ENCODE measurements around the gene FAM241A. TPM values are rescaled to one million over a fixed set of nuclear protein-coding genes. Genes with fewer than 3 reads are reported as not detected.
"Not testable (repeated sequence)": the region's sequence is repeated elsewhere in the genome, so short reads cannot be mapped to it uniquely, and the experiment has no call there.

FAM241A gene
- total RNA-seq, 1 experiment from 2014 or later: 7.4 TPM

DNA sequence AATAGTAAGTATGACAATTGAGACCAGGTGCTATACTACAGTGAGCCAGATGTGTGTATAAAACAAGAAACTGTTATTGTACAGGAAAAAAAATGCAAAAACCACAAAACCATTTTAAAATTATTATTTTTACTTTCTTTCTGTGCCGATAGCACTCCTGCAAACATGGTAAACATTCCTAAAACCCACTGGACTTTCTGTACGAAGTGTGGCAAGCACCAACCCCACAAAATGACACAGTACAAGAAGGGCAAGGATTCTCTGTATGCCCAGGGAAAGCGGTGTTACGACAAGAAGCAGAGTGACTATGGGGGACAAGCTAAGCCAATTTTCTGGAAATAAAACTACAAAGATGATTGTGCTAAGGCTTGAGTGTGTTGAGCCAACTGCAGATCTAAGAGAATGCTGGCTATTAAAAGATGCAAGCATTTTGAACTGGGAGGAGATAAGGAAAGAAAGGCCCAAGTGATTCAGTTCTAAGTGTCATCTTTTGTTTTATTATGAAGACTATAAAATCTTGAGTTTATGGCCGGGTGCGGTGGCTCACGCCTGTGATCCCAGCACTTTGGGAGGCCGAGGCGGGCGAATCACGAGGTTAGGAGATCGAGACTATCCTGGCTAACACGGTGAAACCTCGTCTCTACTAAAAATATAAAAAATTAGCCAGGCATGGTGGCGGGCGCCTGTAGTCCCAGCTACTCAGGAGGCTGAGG, 26.0 kb downstream of the FAM241A start:
- not testable (repeated sequence) for DNase-seq (ENCODE audit: extremely low read depth, low read depth)

- DNase-seq (ENCODE audit: extremely low read depth, low read depth): no peak
These were observed 26.9 kb downstream of the FAM241A start for GRCh38 chr4:112172180-112172579.

DNA sequence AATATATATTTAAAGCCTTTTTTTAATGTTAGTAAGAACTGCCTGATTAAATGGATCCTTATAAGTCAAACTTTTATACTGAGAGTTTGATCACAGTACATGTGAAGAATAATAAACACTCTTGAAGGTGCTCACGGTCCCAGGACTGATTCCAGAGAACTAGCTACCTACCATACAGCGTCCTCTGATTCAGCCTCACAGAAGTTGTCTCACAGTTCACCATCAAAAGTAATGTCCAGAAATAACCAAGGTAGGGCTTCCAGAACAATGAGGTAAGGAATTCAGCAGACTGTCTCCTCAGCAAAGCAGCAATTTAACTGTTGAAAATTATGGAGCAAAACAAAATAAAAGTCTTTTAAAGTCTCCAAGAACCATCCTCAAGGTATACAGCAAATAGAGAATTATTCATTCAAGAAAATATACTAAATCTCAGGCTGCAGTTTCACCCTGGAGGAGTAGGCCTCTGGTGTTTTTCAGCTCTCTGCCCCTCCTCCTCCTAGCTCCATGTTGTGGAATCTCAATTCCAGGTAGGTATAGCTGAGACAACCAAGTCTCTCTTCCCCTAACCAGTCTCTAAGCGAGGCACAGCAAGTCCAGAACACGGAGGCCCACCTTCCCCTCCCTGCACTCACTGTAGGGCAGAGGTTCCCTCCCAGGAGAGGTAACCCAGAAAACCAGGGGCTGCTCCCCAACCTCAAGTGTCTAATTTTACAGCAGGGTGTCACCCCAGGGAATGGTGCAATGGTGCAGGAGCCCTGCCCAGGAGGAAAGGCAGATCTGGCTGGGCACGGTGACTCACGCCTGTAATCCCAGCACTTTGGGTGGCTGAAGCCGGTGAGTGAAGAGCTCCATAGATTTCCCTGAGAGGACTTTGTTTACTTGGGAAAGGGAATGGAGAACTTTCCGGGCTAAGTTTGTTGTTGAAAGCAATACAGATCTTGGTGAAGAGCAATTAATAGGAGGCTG, 28.6 kb downstream of the FAM241A start:
- peak; percentile 40 for DNase-seq (ENCODE audit: extremely low read depth, low read depth)

DNA sequence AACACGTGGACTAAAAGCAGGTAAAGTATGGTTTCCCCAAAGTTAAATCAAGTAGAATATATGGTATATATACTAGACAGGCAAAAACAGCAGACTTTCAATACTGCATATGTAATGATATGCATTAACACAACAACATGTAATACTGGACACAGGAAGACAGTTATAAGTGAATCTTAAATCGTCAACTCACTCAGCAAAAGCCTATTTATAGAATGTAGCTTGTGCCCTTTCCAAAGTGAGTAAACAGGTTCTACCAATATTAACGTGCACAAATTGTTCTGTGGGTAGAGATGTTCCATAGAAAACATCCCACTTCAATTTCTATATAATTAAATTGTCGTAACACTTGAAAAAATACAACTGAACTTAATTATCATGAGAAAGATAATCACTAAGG, 30.6 kb downstream of the FAM241A start:
- no peak for DNase-seq (ENCODE audit: extremely low read depth, low read depth)

GRCh38 chr4:112176596-112176995, 31.3 kb downstream of the FAM241A start:
- no peak for DNase-seq (ENCODE audit: extremely low read depth, low read depth)

DNA sequence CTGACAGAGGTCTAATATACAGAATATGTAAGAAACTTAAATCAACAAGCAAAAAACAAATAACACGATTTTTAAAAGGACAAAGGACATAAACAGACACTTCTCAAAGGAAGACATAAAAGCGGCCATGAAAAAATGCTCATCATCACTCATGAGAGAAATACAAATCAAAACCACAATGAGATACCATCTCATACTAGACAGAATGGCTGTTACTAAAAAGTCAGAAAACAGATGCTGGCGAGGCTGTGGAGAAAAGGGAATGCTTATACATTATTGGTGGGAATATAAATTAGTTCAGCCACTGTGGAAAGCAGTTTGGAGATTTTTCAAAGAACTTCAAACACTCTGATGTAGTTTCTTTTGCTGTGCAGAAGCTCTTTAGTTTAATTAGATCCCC, 33.5 kb downstream of the FAM241A start:
- not testable (repeated sequence) for DNase-seq (ENCODE audit: extremely low read depth, low read depth)

DNA sequence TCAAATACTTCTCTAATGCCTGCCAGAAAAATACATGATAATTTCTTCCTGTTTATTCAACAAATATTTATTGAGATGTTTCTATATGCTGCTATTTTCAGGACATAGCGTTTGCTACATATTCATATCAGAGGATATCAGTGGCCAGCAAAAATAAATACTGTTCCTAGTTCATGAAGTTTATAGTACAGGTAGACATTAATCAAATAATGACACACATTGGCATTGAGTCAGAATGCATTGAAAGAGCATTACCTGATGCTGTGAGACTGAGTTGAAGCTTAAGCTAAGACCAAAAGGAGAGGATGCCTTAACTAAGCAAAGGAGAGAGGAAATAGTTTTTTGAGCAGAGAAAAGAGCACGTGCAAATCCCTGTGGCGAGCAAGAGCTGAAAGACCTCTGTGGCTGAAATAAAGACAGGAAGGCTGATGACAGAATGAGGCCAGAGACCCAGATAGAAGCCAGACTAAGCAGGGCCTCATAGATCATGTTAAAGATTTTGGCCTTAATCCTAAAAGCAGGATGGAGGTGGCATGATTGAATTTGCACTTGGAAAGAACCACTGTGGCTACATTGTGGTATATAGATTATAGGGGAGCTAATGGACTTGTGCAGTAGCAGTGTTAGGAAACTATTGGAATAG, 36.2 kb downstream of the FAM241A start:
- DNase-seq (ENCODE audit: extremely low read depth, low read depth): no peak

DNA sequence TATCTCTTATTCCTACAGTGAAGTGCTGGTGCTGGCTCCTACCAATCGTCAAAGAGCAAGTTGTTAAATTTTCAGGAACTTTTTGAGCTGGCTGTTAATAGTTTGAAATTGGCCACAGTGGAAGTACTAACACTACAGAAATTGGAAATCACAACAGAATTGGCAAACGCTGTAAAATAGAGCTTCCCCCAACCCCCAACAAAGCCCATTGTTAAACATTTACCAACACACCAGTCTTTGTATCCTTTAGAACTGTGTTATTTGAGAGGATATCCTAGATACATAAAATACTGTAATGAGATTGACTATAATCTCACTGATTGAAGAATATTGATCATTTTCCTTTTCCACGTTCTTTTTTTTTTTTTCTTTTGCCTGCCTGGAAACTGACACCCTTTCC, 37.4 kb downstream of the FAM241A start:
- DNase-seq (ENCODE audit: extremely low read depth, low read depth): no peak

DNA sequence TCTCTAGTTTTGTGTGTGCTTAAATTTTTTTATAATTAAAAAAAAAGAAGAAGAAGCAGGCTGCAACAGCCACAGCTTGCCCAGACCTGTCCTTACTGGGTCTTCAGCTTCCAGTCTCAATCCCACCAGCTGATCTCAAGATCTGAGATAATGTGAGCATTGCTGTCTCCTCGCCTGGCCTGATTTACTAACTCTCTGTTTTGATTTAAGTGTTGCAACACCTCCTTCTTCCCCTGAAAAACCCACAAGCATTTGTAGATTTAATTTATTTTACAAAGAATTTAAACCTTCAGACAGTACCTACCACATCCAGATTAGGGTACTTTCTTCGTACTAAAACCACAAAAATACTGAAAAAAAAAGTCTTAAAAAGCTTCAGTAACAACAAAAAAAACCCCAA, 38.0 kb downstream of the FAM241A start:
- DNase-seq (ENCODE audit: extremely low read depth, low read depth): no peak

- no peak for DNase-seq (ENCODE audit: extremely low read depth, low read depth)
These were observed 39.2 kb downstream of the FAM241A start for GRCh38 chr4:112184438-112184837.

DNA sequence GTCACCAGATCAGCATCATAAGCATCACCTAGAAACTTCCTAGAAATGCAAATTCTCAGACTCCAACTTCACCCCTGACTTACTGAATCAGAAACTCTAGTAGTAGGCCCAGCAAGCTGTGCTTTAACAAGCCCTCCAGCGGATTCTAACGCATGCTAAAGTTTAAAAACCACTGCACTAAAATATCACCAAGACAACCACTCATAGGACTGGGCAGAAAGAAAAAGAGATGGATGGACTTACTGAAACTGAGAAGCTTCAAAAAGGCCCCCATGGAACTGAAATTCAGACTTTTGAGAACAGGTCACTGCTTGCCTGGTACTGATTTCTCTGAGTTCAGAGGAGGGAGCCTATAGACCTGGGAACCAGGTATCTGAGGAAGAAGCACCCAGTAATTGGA, 40.1 kb downstream of the FAM241A start:
- DNase-seq (ENCODE audit: extremely low read depth, low read depth): no peak

- peak; percentile 65 for DNase-seq (ENCODE audit: extremely low read depth, low read depth)
These were observed 40.8 kb downstream of the FAM241A start for GRCh38 chr4:112185740-112186670.

DNA sequence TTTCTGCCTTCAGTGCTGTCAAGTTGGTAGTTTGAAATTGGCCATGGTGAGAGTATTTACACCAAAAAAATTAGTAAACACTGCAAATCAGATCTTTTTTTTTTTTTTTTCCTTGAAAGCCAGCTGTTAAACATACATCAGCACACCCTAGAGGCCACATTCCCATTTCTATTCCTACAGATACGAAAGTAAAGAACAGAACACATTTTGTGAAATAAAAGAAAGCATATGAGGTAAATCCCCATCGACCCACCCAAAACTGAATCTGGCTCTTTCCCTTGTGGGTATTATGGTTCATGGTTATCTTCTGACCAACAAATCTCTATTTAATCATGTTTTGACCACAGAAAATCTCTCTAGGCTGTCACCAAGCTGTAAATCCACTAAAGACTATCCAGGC, 44.5 kb downstream of the FAM241A start:
- DNase-seq (ENCODE audit: extremely low read depth, low read depth): no peak

DNA sequence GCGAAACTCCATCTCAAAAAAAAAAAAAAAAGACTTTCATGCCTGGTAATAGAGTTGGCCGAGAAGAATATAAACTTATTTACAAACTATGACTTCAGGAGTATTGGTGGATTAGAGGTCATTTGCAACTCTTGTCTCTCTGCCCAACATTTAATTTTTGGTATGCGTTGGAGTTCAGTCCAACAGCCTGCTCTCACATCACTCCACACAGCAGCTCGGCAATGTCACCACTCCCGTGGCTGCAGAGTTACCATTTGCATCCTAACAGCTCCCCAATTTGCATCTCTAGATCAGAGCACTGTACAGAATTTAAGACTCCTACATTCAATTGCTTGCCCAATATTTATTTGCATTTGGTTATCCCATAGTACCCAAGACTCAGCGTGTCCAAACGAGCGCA, 45.4 kb downstream of the FAM241A start:
- no peak for DNase-seq (ENCODE audit: extremely low read depth, low read depth)

DNA sequence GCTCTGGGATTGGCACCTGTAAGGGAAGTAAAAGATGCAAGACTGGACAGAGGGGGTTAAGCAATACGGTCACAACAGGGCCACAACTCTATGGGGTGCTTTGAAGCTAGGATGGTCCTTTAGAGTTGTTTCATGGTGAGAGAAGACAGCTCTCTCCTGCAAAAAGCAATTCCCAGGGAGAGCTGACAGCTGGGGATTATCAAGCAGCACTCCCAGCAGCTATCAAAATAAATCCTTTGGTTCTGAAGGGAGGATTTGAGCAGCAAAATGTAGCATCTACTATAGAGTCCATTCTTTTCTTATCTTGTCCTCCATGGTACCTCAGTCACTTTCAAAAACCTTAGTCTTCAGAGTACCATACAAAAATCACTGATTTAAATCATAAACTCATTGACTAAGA, 51.2 kb downstream of the FAM241A start:
- no peak for DNase-seq (ENCODE audit: extremely low read depth, low read depth)

- DNase-seq (ENCODE audit: extremely low read depth, low read depth): no peak
These were observed 53.8 kb downstream of the FAM241A start for GRCh38 chr4:112199041-112199440.

DNA sequence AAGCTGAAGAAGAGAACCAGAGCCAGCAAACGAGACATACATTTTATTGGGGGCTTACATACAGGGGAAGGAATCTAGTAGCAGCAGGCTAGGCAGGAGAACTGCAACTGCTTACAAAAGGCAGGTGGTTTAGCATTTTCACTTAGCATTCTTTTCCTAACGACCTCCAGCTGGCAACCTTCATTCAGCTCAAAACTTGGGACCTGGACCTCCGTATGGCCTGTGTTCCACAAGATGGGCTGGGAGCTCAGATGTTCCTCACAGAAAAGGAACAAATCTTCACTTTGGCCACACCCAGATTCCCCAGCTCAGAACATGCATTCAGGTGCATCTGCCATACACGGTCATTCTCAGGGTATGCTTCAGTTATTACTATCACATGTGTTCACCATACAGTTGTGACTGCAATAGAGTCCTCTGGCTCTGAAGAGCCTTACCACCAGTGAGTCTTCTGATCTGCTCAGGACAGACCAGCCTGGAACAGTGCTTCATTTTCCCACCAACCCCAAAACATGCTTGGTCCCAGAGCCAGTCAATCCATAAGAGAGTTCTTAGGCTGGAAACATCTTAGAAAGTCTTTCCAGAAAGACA, 56.8 kb downstream of the FAM241A start:
- DNase-seq (ENCODE audit: extremely low read depth, low read depth): no peak

DNA sequence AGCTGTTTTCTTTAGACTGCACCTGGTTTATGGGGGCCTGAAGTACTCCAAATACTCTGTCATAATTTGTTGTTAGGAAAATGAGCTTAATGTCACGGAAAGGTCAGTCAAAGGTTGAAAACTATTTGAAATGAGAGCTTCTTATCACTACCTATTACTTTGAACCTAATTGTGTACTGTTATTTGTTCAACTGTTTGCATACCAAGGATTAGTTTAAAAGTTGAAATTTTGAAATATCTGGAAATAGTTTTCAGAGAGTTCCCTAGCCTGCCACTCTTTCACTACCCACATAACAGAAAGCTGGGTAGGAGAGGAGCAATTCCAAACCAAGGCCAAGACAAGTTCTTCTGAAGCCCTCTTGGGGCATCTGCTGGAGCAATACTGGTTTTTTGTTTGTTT, 58.3 kb downstream of the FAM241A start:
- DNase-seq (ENCODE audit: extremely low read depth, low read depth): no peak

- DNase-seq (ENCODE audit: extremely low read depth, low read depth): no peak
These were observed 61.2 kb downstream of the FAM241A start for GRCh38 chr4:112206431-112206830.

Data from NCI-H460 (cell line).